ENCODE results near the gene TAOK1. TPM values are rescaled to one million over a fixed set of nuclear protein-coding genes. Genes with fewer than 3 reads are reported as not detected.
"Not testable (repeated sequence)": the region's sequence is repeated elsewhere in the genome, so short reads cannot be mapped to it uniquely, and the experiment has no call there.

The TAOK1 gene
- polyA plus RNA-seq (ENCODE audit: insufficient read length in 4 of 4): 10 to 100 TPM; 41.1 to 50.7 (median 47.2) TPM

GRCh38 chr17:29389982-29390850, at the start of gene TAOK1:
TAOK1 (plus strand) TSS chr17:29390363; CDS start chr17:29451549, 61,186 bp downstream.
- peak; percentile 97 to 98 (median 97) for DNase-seq (ENCODE audit: low read depth in 4 of 4, low spot score in 3 of 4)

DNA sequence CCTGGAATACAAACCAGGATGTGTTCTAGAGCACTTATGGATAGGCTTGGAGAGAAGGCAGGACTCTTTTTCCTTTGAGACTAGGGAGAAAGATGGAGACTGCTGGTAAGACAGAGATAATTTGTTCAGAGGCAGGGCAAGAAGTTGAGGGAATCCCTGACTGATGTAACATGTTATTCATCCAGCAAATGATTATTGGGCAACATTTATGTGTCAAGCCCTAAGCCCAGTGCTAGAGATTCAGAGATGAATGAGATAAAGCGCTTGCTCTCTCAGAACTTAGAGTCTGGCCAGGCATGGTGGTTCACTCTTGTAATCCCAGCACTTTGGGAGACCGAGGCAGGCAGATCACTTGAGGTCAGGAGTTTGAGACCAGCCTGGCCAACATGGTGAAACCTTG, 48.4 kb upstream of the TAOK1 start:
- no peak for DNase-seq (ENCODE audit: low read depth in 4 of 4, low spot score in 3 of 4)

DNA sequence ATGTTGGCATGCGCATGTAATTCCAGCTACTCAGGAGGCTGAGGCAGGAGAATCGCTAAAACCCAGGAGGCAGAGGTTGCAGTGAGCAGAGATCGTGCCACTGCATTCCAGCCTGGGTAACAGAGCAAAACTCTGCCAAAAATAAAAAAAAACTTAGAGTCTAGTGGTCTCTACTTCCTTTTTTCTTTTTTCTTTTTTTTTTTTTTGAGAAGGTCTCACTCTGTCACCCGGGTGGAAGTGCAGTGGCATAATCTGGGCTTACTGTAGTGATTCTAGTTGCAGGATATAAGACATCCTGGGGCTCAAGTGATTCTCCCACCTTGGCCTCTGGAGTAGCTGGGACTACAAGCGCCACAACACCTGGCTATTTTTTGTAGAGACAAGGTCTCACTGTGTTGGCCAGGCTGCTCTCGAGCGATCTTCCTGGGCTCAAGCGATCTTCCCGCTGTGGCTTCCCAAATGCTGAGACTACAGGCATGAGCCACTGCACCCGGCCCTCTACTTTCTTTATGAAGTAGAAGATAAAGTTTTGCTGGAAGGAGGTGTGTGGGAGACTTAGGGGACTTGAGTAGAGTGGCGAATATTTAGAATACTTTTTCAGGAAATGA, 47.9 kb upstream of the TAOK1 start:
- no peak for DNase-seq (ENCODE audit: low read depth in 4 of 4, low spot score in 3 of 4)

DNA sequence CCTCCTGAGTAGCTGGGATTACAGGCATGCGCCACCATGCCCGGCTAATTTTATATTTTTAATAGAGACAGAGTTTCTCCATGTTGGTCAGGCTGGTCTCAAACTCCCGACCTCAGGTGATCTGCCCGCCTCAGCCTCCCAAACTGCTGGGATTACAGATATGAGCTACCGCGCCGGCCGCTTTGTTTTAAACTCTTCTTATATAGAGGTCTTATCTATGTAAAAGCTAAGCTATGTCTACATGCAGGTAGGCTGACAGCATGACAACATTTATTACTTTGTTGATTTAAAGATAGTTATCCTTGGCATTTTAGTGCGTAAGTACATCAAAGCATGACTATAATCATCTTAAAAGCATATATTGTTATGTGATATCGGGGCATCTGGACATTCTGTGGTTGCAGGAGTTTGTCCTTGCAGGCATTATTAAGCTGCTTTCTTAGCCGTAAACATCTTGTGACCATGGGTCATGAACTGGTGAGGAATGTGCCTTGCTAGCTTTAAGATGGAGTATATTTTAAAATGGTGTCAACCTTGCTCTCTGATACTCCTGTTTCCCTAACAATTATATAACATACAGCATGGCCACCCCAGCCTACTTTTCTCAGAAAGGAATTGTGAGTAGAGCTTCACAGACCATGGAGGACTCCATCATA, 45.8 kb upstream of the TAOK1 start:
- DNase-seq (ENCODE audit: low read depth in 4 of 4, low spot score in 3 of 4): no peak

GRCh38 chr17:29345066-29345465, 45.1 kb upstream of the TAOK1 start:
- DNase-seq (ENCODE audit: low read depth in 4 of 4, low spot score in 3 of 4): no peak

- DNase-seq (ENCODE audit: low read depth in 4 of 4, low spot score in 3 of 4): not testable (repeated sequence)
Measured at GRCh38 chr17:29345470-29345869, 44.7 kb upstream of the TAOK1 start.

- DNase-seq (ENCODE audit: low read depth in 4 of 4, low spot score in 3 of 4): no peak
Measured at GRCh38 chr17:29346462-29346861, 43.7 kb upstream of the TAOK1 start.

- DNase-seq (ENCODE audit: low read depth in 4 of 4, low spot score in 3 of 4): peak in 1 of 4 donors; percentile 4
Measured at GRCh38 chr17:29347831-29348629, 42.1 kb upstream of the TAOK1 start.

- no peak for DNase-seq (ENCODE audit: low read depth in 4 of 4, low spot score in 3 of 4)
Measured at GRCh38 chr17:29349409-29349808, 40.8 kb upstream of the TAOK1 start.

DNA sequence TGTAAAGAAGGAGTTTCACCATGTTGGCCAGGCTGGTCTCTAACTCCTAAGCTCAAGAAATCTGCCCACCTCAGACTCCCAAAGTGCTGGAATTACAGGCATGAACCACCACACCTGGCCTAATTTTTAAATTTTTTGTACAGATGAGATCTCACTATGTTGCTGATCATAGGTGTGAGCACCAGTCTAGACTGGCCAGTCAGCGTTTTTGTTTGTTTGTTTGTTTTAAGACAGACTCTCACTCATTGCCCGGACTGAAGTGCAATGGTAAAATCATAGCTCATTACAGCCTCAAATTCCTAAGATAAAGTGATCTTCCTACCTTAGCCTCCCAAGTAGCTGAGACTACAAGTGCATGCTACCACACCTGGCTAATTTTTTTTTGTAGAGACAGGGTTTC, 38.0 kb upstream of the TAOK1 start:
- no peak for DNase-seq (ENCODE audit: low read depth in 4 of 4, low spot score in 3 of 4)

DNA sequence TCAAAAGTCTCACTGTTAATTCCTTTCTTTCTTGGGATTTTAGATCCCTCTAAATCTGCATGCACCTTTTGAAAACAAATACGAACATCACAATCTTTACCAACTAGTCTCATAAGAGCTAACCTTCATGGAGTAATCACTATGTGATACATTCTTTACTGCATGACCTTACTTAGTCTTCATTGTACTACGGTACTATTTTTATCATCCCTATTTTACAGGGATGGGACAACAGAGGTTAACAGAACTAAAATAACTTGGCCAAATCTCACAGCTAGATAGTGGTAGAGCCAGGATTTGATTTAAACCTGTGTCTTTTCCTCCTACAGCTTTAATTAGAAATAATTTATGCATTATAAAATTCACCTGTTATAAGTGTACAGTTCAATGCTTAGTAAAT, 32.9 kb upstream of the TAOK1 start:
- DNase-seq (ENCODE audit: low read depth in 4 of 4, low spot score in 3 of 4): no peak

- no peak for DNase-seq (ENCODE audit: low read depth in 4 of 4, low spot score in 3 of 4)
Measured at GRCh38 chr17:29357821-29358232, 32.3 kb upstream of the TAOK1 start.

DNA sequence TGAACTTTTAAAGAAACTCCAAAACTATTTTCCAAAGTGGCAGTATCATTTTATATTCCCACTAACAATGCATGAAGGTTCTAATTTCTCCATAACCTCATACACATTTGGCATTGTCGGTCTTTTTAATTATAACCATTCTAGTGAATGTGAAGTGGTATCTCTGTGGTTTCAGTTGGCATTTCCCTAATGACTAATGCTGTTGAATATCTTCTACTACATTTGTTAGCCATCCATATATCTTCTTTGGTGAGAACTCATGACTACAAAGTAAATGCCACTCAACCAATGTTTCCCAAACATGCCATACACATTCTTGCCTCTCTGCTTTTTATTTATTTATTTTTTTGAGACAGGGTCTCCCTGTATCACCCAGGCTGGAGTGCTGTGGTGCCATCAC, 31.7 kb upstream of the TAOK1 start:
- DNase-seq (ENCODE audit: low read depth in 4 of 4, low spot score in 3 of 4): no peak

DNA sequence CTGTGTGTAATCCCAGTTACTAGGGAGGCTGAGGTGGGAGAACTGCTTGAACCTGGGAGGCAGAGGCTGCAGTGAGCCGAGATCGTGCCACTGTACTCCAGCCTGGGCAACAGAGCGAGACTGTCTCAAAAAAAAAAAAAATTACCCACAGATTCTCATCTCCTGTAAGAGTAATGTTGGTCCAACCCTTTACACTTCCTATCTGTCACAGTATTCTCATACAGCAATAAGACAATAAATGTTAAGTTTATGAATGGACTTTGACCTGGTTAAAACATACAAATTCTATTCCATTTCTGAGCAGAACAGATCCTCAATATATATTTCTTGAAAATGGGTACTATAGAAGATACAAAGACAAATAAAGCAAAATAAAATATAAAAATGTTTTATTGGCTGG, 30.4 kb upstream of the TAOK1 start:
- no peak for DNase-seq (ENCODE audit: low read depth in 4 of 4, low spot score in 3 of 4)

DNA sequence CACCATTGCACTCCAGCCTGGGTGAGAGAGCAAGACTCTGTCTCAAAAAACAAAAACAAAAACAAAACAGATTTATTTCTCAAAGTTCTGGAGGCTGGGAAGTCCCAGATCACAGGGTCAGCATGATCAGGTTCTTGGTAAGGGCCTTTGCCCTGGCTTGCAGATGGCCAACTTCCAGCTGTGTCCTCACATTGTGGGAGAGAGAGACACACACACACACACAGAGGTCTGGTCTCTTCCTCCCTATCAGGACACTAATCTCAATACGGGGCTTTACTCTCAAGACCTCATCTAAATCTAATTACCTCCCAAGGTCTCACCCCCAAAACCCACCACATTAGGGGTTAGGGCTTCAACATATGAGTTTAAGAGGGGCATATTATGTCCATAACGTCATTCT, 26.4 kb upstream of the TAOK1 start:
- DNase-seq (ENCODE audit: low read depth in 4 of 4, low spot score in 3 of 4): no peak

DNA sequence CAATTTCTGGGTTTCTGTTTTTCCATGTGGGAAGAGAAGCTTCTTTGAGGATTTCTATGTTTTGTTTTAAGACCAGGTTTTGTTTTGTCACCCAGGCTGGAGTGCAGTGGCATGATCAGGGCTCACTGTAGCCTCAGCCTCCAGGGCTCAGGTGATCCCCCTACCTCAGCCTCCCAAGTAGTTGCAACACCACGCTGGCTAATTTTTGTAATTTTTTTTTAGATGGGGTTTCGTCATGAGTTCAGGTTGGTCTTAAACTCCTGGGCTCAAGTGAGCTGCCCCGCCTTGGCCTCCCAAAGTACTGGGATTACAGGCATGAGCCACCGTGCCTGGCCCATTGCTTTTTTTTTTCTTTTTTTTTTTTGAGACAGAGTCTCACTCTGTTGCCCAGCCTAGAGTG, 25.5 kb upstream of the TAOK1 start:
- DNase-seq (ENCODE audit: low read depth in 4 of 4, low spot score in 3 of 4): no peak

DNA sequence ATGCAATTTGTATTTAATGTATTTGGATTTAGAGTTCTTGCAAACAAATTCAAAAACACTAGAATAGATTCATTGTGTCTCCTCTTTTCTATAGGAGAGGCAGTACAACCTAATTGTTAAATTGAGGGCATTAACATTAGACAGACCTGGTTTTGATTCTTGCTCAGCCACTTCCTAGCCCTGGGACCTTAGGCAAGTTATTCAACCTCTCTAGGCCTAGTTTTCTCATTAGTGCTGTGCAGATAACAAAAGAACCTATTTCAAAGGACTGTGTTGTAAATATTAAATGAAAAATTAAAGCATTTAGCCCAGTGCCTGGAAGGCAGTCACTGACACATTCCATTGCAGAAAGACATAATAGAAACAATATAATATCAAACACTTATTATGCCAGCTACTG, 22.0 kb upstream of the TAOK1 start:
- DNase-seq (ENCODE audit: low read depth in 4 of 4, low spot score in 3 of 4): no peak

DNA sequence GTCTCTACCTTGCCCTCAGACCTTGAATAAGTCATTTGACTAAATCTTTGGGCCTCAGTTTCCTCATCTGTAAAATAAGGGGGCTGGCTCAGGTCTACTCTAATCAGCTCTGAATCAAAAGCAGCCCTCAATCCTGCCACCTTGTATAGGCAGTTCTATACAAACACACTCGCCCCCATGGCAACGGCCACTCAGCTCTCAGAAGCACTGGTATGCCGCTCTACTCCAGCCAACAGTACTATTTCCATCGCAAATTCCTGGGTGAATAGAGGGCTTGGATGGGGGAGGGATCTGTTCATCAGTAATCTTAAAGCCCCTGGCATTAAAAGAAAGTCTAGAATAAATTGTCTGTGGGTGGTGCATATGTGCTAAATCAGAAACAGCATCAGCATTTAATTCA, 21.2 kb upstream of the TAOK1 start:
- no peak for DNase-seq (ENCODE audit: low read depth in 4 of 4, low spot score in 3 of 4)

GRCh38 chr17:29369831-29370735, 20.1 kb upstream of the TAOK1 start:
- peak; percentile 72 to 80 (median 76) for DNase-seq (ENCODE audit: low read depth in 4 of 4, low spot score in 3 of 4)

Measured in left renal pelvis (tissue), 4 donors.